Activated CD4-positive, alpha-beta T cell treated with anti-CD3 and anti-CD28 coated beads, Interleukin-2, Interleukin-4, amounts not matched to agents 100 ng/mL and 50 ng/mL, durations not matched to agents 16 hours and 8 hours (primary cell): Measurements from ENCODE around the gene AIFM1.
A peak's percentile ranks its signal among the peaks of the same experiment; 100 is the strongest.

Experiments used
- DNase-seq: peaks from one replicate; pipeline ENCODE4 v3.0.0-alpha.2; 2020; ENCODE audit warnings: low spot score

Gene AIFM1

GRCh38 chrX:130091980-130092522 lies 73.6 kb downstream of the AIFM1 start:
- peak; percentile 89 for DNase-seq

- DNase-seq = no peak
Measured at GRCh38 chrX:130090364-130090763, 75.3 kb downstream of the AIFM1 start.

DNA sequence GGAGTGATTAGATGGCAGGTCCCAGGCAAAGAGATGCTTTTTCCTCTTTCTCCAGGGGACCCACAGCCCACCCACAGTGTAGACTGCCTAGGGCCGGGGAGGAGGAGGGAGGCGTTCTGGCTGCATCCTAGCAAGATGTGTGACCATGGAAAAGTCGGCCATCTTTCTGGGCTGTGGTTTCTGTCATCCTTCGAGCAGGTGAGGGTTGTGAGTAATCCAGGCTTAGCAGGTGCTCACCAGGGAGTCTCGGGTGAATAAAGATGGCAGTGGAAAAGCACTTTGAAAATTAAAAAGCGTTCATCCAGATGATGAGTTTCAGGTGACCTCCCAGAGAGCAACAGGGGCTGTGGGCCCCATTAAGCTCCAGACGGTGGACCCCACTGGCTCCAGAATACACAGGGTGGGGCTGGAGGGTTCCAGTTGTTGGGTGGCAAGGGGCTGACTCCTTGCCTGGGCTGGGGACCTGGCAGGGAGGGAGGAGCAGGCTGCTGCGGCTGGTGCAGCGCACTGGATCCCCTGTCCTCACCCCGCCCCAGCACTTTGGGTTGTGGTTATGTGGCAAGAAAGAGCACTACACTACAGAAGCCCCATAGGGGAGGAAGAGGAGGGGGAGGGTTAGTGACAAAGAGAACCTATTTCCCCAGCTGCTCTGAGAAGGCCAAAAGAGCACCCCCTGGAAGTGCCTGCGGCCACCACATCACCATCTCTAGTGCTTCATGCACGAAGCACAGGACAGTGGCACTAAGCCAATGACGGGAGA lies 79.0 kb downstream of the AIFM1 start:
- peak; percentile 83 for DNase-seq

DNA sequence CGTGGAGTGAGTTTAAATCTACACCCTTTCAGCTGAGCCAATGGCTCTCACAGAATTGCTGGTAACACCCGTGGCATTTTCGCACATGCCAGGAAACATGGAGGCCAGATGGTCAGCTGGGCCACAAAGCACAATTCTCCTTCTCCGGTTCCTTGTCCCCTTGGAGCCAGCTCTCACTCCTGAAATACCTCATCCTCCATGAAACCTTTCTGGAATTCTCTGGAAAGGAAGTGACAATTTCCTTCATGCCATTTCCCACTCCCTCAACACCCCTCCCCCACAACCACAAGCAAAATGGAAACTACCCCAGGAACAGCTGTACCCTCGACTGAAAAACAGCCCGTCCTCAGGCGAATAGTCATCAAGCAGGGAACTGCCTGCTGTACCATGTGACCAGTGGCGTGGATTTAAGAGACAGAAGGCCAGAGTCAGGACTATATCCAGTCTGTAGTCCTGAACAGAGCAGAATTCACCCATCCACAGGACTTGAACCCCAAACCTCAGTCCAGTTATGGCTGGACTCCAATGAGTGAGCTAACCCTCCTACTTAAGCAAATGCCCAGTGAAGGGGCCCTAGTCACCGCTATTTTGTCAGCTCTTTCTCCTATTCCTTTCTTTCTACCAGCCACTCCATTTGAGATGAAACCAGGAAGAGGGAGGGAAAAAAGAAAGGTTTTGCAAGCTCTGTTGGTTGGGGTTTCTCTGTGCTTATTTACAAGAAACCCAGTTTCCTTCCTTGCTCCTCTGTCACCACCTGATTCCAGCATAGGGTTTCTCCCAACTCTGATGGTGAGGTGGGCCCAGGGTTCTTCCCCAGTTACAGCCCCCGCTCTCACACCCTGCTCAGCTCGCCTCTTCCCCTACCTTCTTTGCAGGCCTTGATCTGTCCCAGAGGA lies 79.8 kb downstream of the AIFM1 start:
- DNase-seq = peak; percentile 50

- peak; percentile 28 for DNase-seq
Measured at GRCh38 chrX:130084631-130085237, 80.9 kb downstream of the AIFM1 start.

DNA sequence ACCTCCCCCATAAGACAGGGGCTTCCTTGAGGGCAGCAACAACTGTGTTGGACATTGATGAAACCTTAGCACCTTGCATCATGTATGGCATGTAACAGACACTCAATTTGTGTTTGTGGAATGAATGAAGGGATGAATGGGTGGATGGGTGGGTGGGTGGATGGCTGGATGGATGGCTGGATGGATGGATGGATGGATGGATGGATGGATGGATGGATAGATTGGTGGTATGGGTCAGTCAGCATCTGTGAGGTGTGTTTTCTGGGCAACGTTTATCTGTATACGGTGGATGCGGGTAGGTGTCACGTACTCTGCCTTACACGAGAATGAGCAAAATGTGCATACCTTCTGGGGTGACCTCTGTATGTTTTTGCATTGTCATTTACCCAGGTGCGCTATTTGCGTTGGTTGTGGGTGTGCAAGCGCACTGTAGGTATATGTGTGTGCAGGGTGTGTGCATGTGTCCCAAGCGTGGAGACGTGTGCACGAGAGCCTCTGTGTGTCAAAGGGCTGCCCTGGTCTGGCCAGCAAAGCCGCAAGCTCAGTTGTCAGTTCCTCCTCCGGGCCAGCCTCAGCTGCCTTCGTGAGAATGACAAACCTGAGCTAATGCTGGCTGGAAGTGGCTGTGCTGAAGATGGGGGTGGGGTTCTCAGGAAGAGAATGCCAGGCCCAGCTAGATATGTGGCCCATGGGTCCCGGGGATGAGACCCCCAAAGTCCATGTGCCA lies 81.8 kb downstream of the AIFM1 start:
- DNase-seq = peak; percentile 32

- no peak for DNase-seq
Measured at GRCh38 chrX:130083107-130083490, 82.5 kb downstream of the AIFM1 start.

GRCh38 chrX:130082244-130083106 lies 83.2 kb downstream of the AIFM1 start:
- peak; percentile 91 for DNase-seq

DNA sequence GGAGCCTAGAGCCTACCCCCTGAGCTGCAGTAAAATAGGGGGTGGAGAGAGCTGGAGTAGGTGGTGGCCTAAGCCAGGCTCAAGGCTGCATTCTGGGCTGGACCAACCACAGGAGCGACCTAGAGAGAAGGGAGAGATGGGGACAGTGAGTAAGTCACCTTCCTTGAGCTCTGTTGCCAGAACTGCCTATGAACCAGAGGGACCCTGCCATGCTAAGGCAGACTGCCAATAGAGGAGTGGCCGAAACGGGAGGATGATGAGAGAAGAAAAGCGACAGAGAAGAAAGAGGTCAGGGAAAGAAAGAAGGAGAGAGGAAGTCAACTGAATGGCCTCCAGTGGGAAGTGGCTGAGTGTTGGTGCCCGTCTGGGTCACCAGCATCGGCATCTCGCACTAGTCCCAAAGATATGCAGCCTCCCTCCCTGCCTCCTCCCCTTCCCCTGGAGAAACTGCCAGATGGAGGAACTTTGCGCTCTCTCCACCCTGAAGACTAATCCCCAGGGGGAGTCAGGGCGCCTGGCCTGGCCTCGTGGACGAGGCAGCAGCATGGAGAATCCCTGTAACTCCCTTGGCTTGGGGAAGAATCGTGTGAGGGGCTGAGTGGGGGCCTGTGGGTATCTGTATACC lies 84.1 kb downstream of the AIFM1 start:
- DNase-seq = no peak

DNA sequence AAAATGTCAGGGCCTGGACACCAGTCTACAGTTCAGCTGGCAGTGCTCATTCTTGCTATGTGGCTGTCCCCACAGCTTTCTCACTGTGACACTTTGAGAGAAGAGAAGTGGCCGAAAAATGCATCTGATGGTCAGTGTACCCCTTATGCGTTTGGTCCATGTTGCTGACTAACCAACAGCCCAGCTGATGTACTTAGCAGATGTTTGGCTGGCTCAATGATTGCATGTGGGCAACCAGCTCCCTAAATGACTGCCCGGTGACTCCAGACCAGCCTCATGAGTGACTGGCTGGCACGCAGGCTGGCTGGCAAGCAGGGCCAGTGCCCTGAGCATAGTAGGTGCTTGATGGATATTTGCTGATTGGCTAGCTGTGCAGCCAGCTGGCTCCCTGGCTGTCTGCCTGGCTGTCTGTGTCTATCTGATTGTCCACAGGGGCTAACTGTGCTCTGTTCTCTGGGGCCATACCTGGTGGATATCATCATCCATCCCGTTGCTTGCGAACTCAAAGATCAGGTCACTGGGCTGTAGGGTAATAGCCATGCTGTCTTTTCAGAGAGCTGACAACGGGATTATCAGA lies 84.8 kb downstream of the AIFM1 start:
- no peak for DNase-seq

DNA sequence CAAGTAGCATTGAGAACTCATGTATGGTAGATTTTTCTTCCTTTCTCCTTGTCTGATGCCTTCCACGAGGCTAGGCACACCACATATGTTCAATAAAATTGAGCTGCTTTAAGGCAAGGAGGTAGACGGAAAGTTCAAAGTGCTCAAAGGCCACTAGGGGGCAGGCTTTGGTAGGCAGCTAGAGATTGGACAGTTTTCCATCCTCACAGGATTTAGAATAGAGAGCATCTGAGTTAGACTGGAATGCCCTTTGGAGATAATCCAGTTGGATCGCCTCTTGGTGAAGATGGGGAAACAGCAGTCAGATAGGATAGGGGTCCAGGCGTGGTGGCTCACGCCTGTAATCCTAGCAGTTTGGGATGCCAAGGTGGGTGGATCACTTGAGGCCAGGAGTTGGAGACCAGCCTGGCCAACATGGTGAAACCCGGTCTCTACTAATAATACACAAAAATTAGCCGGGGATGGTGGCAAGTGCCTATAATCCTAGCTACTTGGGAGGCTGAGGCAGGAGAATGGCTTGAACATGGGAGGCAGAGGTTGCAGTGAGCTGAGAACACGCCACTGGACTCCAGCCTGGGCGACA lies 85.7 kb downstream of the AIFM1 start:
- DNase-seq = peak; percentile 72
